CD4-positive, alpha-beta T cell treated with Interleukin-4 for 4 hours (primary cell): ENCODE data around the gene PAQR9.
"Not testable (repeated sequence)": the region's sequence is repeated elsewhere in the genome, so short reads cannot be mapped to it uniquely, and the experiment has no call there.

Experiments
- DNase-seq: peaks from one replicate; pipeline ENCODE4 v3.0.0-alpha.2; 2020

Gene PAQR9

GRCh38 chr3:142963516-142964448 is at the start of gene PAQR9:
PAQR9 (minus strand) TSS chr3:142963674; CDS start chr3:142963336, 338 bp downstream.
- DNase-seq: no peak

DNA sequence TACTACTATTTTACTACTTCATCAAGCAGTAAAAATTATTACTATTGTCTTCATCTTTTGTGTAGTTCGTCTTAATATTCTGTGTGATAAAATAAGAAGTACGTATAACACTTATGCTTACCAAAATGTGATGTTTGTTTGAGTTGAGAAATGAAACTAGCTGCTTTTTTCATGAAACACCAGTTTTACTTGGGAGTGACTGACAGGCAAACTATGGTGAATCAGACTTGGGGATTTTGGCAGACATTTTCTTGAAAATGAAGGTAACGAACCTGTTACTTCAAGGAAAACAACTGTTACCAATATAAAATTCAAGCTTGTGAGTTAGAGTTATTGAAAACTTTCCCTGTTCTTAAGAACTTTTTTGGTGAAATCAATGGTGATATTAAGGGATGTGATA is 48.2 kb upstream of the PAQR9 start:
- DNase-seq: no peak

GRCh38 chr3:143010024-143010423 is 46.5 kb upstream of the PAQR9 start:
- DNase-seq: no peak

GRCh38 chr3:143004823-143005222 is 41.3 kb upstream of the PAQR9 start:
- DNase-seq: no peak

GRCh38 chr3:143002727-143003126 is 39.3 kb upstream of the PAQR9 start:
- no peak for DNase-seq

- peak; percentile 13 for DNase-seq
These were observed 38.7 kb upstream of the PAQR9 start for GRCh38 chr3:143002083-143002712.

- peak; percentile 94 for DNase-seq
These were observed 38.1 kb upstream of the PAQR9 start, which contains the start of gene U2SURP for GRCh38 chr3:143001369-143002082. U2SURP (plus strand) TSS chr3:143001570; CDS start chr3:143001629, 59 bp downstream.

- no peak for DNase-seq
These were observed 37.5 kb upstream of the PAQR9 start for GRCh38 chr3:143001034-143001368.

- no peak for DNase-seq
These were observed 37.1 kb upstream of the PAQR9 start for GRCh38 chr3:143000528-143000927.

GRCh38 chr3:142999881-143000280 is 36.4 kb upstream of the PAQR9 start:
- DNase-seq: no peak

GRCh38 chr3:142998439-142998838 is 35.0 kb upstream of the PAQR9 start:
- DNase-seq: no peak

- no peak for DNase-seq
These were observed 33.9 kb upstream of the PAQR9 start for GRCh38 chr3:142997330-142997729.

DNA sequence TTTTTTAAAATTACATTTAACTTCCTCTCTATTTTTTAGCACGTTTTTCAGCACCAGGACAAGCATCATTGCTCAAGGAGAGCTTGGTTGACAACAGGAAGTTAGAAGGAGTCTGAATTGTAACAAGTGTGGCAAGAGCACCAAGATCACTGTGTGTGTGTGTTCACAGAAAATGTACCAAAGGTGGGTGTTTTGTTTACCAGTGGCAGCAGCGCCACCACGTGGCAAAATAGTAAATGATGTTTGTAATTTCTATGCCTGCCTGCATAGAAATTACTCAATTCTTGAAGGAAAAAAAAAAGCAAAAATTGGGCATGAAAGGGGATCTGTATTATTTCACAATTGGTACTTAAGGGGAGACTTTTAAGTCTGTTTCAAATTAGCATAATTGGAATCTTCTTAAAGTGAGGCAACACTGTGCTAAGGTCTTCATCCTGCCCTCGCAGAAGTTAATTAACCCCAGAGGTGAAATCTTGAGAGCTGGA is 30.5 kb upstream of the PAQR9 start:
- peak; percentile 66 for DNase-seq

GRCh38 chr3:142992323-142992722 is 28.8 kb upstream of the PAQR9 start:
- DNase-seq: no peak

DNA sequence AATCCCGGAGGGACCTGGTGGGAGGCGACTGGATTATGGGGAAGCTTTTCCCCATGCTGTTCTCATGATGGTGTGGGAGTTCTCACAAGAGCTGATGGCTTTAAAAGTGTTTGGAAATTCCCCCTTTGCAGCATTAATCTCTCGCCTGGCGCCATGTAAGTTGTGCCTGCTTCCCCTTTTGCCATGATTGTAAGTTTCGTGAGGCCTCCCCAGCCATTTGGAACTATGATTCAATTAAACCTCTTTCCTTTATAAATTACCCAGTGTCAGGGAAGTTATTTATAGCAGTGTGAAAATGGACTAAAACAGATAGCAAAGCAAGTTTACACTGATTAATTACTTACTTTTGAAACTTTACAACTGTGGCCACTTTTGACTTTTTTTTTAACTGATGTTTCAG is 27.2 kb upstream of the PAQR9 start:
- no peak for DNase-seq

DNA sequence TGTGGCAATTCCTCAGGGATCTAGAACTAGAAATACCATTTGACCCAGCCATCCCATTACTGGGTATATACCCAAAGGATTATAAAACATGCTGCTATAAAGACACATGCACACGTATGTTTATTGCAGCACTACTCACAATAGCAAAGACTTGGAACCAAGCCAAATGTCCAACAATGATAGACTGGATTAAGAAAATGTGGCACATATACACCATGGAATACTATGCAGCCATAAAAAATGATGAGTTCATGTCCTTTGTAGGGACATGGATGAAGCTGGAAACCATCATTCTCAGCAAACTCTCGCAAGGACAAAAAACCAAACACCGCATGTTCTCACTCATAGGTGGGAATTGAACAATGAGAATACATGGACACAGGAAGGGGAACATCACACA is 25.4 kb upstream of the PAQR9 start:
- DNase-seq: not testable (repeated sequence)

DNA sequence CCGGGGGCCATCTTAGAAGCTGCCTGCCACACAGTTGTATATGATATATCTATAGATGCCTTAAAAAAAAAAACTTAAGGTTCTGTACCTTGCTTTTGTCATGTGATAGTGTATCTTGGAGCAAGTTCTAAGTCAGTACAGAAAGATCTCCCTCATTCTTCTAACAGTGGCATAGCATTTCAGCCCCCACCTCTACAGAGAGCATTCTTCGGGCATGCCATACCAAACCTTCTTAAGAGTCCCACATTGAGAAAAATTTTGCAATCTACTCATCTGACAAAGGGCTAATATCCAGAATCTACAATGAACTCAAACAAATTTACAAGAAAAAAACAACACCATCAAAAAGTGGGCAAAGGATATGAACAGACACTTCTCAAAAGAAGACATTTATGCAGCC is 24.7 kb upstream of the PAQR9 start:
- not testable (repeated sequence) for DNase-seq

DNA sequence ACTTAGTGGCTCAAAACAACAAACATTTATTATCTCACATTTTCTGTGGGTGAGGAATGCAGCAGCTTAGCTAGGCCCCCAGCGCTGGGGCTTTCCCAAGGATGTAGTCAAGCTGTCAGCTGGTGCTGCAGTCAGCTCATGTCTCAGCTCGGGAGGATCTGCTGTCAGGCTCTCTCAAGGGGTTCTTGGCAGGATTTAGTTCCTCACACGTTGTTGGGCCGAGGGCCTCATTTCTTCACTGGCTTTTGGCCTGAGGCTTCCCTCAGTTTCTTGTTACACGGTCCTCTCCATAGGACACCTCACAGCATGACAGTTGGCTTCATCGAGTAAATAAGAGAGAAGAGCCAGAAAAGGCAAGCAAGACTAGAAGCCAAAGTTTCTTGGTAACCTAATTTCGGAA is 24.2 kb upstream of the PAQR9 start:
- no peak for DNase-seq

GRCh38 chr3:142987080-142987700 is 23.7 kb upstream of the PAQR9 start:
- DNase-seq: peak; percentile 52

GRCh38 chr3:142984255-142984654 is 20.8 kb upstream of the PAQR9 start:
- no peak for DNase-seq

GRCh38 chr3:142983318-142983717 is 19.8 kb upstream of the PAQR9 start:
- DNase-seq: no peak

GRCh38 chr3:142982038-142982773 is 18.7 kb upstream of the PAQR9 start:
- DNase-seq: no peak
